Fibroblast of mammary gland (primary cell): Measurements from ENCODE around the gene MED23.

Experiments used
- DNase-seq: peaks from one replicate; pipeline ENCODE4 v3.0.0-alpha.2; 2010; ENCODE audit warnings: low read depth
- H3K4me3 ChIP-seq: 2 replicates; pipeline ENCODE4 v1.5.1; 2011; ENCODE audit warnings: low read depth, mild to moderate bottlenecking, low read length, moderate library complexity; ENCODE audit not compliant: control insufficient read depth
- TF ChIP-seq, protein P1 (sequence below): conservative IDR thresholded peaks from 2 replicates; pipeline ENCODE4 v1.5.1; 2011; ENCODE audit warnings: low read depth, low read length, inconsistent platforms; ENCODE audit not compliant: control insufficient read depth, insufficient read depth

The MED23 gene

DNA sequence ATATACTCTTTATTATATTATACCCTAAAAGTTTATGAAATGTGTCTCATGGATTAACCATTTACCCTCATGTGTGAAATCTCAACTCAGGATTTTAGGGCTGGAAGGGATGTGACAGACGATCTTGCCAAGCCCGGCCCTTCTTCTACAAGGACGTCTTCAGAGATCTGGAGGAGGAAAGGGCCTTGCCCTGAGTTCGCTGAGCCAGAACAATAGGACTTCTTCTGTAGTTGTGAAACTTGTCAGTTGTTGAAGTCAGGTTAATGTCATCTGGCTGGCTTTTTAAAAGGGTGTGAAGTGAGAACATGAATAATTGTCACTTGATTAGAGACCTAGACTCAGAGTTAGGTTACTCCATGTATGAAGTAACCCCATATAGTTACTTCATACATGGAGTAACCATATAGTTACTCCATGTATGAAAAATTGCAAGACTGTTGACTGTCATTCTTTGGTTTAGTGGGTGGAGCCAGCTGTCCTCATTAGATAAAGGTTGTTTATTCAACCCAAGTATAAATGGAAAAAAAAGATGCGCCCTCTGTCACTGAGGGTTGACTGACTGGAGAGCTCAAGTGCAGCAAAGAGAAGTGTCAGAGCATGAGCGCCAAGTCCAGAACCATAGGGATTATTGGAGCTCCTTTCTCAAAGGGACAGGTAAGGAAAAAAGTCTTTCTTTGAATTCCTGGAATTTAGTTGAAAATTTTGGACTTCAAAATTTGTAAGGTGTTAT is 55.2 kb downstream of the MED23 start, which contains the start of gene ARG1:
ARG1 (plus strand) TSS at position 541 of the 730 bp plus-strand sequence; CDS start at position 598, 57 bp downstream.
- no peak for DNase-seq
- TF ChIP-seq, protein P1, sequence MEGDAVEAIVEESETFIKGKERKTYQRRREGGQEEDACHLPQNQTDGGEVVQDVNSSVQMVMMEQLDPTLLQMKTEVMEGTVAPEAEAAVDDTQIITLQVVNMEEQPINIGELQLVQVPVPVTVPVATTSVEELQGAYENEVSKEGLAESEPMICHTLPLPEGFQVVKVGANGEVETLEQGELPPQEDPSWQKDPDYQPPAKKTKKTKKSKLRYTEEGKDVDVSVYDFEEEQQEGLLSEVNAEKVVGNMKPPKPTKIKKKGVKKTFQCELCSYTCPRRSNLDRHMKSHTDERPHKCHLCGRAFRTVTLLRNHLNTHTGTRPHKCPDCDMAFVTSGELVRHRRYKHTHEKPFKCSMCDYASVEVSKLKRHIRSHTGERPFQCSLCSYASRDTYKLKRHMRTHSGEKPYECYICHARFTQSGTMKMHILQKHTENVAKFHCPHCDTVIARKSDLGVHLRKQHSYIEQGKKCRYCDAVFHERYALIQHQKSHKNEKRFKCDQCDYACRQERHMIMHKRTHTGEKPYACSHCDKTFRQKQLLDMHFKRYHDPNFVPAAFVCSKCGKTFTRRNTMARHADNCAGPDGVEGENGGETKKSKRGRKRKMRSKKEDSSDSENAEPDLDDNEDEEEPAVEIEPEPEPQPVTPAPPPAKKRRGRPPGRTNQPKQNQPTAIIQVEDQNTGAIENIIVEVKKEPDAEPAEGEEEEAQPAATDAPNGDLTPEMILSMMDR = no peak
- no peak within 1 kb of the TSS for H3K4me3 ChIP-seq

DNA sequence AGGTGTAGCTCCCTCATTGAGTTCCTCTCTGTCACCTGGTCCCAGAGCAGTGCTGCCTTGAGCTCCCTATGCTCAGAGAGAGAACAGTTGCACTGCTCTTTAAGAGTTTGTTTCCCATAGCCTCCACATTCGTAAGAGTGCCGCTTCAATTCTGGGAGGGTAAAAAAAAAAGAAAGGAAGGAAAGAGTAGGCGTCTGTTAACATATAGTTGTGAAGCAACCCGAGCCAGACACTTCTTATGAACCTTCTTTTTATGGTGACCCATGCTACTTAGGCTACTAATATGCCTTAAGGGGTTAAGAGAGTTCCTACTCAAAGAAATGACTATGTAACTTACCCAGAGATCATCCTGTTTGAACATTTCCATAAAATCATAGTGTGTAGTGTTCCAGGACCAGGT is 59.3 kb downstream of the MED23 start:
- H3K4me3 ChIP-seq = no peak overlapping the region
- DNase-seq = no peak
- TF ChIP-seq, protein P1 = no peak

DNA sequence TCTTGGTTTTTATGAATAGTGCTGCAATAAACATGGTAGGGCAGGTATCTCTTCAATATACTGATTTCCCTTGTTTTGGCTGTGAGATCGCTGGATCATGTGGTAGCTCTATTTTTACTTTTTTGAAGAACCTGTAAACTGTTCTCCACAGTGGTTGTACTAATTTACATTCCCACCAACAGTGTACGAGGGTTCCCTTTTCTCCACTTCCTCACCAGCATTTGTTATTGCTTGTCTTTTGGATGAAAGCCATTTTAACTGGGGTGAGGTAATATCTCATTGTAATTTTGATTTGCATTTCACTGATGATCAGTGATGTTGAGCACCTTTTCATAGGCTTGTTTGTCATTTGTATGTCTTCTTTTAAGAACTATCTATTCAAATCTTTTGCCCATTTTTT is 63.0 kb downstream of the MED23 start:
- TF ChIP-seq, protein P1 = no peak
- DNase-seq = no peak
- no peak overlapping the region for H3K4me3 ChIP-seq

DNA sequence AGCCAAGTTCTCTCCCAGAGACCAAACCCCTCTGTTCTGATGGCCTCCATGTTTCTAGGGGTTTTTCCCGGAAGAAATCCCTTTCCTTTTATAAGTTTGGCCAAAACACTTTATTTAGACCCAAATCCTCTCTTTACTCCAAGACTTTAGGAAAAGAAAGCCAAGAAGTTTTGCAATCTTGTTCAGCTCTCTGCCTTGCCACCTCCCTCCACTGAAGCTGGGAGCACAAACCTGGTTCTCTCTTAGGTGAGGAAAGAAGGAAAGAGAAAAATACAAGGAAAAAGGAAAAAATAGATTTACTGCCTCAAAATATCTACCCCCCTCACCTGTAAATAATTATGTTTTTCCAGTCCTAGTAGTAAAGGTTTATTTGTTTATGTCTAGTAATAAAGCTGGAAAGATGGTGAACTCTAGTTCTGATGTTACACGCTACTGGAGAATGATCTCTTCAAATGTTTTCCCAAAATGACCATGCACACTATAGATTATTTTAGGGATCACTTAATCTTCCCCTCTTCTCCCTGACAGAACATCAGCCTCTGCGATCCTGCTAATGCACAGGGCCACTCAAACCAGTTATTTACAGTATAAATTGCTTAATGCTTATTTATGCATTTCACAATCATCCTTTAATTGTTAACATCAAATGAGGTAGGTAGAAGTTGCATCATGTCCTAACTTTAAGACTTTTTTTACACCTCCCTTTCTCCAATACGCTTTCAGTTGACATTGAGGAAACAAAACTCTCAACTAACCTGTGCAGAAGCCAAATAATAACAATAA is 65.9 kb downstream of the MED23 start:
- TF ChIP-seq, protein P1 = no peak
- DNase-seq = no peak
- H3K4me3 ChIP-seq = no peak overlapping the region

DNA sequence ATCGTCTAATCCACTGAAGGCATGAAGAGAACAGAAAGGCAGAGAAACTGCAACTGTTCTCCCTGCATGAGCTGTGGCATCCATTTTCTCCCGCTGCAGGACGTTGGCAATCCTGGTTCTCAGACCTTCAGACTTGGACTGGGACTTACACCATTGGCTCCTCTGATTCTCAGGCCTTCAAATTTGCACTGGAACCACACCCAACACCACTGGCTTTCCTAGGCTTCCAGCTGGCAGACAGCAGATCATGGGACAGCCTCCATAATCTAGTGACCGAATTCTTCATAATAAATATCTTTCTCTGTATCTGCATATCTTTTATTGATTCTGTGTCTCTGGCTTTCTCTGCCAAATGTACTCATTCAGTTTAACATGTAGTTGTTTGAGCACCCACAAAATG is 69.1 kb downstream of the MED23 start:
- DNase-seq = no peak
- no peak overlapping the region for H3K4me3 ChIP-seq
- TF ChIP-seq, protein P1 = no peak

DNA sequence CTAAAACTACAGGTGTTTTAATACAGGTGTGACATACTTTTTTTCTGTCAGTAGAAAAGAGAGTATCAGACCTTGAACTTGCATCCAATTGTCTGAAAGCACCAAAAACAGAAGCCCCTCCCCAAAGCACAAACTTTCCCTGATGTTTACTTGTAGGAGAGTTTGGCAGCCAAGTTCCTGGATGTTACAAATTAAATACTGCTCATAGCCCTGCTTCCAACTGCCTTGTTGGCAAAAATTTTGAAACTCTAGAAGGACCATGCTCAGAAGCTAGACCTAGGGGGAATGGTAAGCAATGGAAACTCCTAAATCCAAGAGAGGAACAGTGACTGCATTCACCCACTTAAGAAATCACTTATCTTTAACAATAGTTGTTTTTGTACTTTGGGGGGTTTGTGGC is 72.0 kb downstream of the MED23 start:
- DNase-seq = no peak
- TF ChIP-seq, protein P1 = no peak

More for the DNA sequence above, 72.0 kb downstream of the MED23 start:
- no peak overlapping the region for H3K4me3 ChIP-seq
